Uterus (tissue), 4 donors: Measurements from ENCODE around the gene PSG5. TPM values are rescaled to one million over a fixed set of nuclear protein-coding genes. Genes with fewer than 3 reads are reported as not detected.
"Not testable (repeated sequence)": the region's sequence is repeated elsewhere in the genome, so short reads cannot be mapped to it uniquely, and the experiment has no call there.

Experiments used
- DNase-seq, 2 donors: peaks; one replicate each; pipeline ENCODE4 v3.0.0-alpha.2; 2019 to 2020
- H3K27ac ChIP-seq, 2 donors: fragments of 200-600 bp; sonication (generic); 1 replicate in 1 of 2; 2 replicates in 1 of 2; pipeline ENCODE4 v1.5.1; 2016 to 2018
- H3K27me3 ChIP-seq, 2 donors: fragments of 200-600 bp; sonication (generic); one replicate each; pipeline ENCODE4 v1.5.1; 2018 to 2019; ENCODE audit warnings: control low read depth in 1 of 2
- H3K36me3 ChIP-seq, 2 donors: fragments of 200-600 bp; sonication (generic); one replicate each; pipeline ENCODE4 v1.5.1; 2019; ENCODE audit warnings: control low read depth in 1 of 2
- H3K4me1 ChIP-seq, 2 donors: fragments of 200-600 bp; sonication (generic); one replicate each; pipeline ENCODE4 v1.5.1; 2018 to 2019; ENCODE audit warnings: control low read depth in 1 of 2
- H3K4me3 ChIP-seq, 2 donors: fragments of 200-600 bp; sonication (generic); 1 replicate in 1 of 2; 2 replicates in 1 of 2; pipeline ENCODE4 v1.5.1; 2018 to 2019; ENCODE audit warnings: mild to moderate bottlenecking in 1 of 2
- H3K9me3 ChIP-seq, 2 donors: fragments of 200-600 bp; sonication (generic); one replicate each; pipeline ENCODE4 v1.5.1; 2019; ENCODE audit warnings: control low read depth in 1 of 2
- POLR2A ChIP-seq, 2 donors: fragments of 450-650 bp; IDR thresholded peaks; one replicate each; pipeline ENCODE4 v1.6.1; 2016; ENCODE audit warnings: antibody characterized with exemption in 2 of 2, mild to moderate bottlenecking in 1 of 2, moderate library complexity in 1 of 2
- intact Hi-C: fragments of 100-400 bp; cut with DNase I; formaldehyde crosslinking; loops from one replicate; pipeline ENCODE4 v1.15.1; 2023; ENCODE audit warnings: low total_unique reads
- total RNA-seq, 4 donors: library from RNA; depleted of rRNA in 3 of 4; stranded (reverse); fragments of >200 nt in 3 of 4; gene quantifications; one replicate each; pipeline versions ENCODE4 v1.1.0 to v1.2.4, GENCODE V29; 2014 to 2023
- TF ChIP-seq, protein P1 (sequence below), 4 experiments: fragments of 200-600 bp in 2 of 4; fragments of 450-650 bp in 2 of 4; sonication (generic) in 2 of 4; IDR thresholded peaks; one replicate each; pipeline ENCODE4 v1.5.1; 2016 to 2019; ENCODE audit warnings: antibody characterized with exemption in 4 of 4, mild to moderate bottlenecking in 2 of 4, moderate library complexity in 1 of 4
- donor health status: DM: yes; HTN: yes; CAD: no.

The PSG5 gene
- total RNA-seq, 4 donors from 2014 or later = not detected

DNA sequence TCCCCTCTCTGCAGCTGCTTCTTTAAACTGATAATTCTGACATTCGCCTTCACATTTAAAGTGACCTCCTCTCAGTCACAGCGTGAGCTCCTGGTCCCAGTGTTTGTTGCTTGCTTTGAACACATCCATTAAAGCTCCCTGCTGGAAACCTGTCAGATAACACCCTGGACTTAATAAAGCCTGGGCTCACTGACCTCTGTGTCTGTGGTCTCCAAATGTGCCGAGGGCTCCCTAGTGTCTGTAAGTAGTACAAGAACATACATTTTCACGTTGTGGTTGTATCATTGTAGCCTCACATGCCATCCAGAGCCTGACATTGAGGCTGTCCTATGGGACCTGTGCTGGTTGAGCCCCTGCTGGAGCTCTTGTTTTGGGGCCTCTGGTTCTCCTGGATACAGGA, 21.7 kb upstream of the PSG5 start:
- Histone ChIP-seq H3K27me3 (no peaks in the 10 kb centered on the region), H3K9me3 (no peaks in the 10 kb centered on the region), H3K4me1 (no peaks in the 10 kb centered on the region), H3K36me3 (no peaks in the 10 kb centered on the region), H3K4me3 (no peak overlapping the region), H3K27ac (no peak overlapping the region)
- intact Hi-C loops = no loop called here
- TF ChIP-seq POLR2A (IDR thresholded peaks at IDR 0.05) = no peak
- TF ChIP-seq, protein P1, sequence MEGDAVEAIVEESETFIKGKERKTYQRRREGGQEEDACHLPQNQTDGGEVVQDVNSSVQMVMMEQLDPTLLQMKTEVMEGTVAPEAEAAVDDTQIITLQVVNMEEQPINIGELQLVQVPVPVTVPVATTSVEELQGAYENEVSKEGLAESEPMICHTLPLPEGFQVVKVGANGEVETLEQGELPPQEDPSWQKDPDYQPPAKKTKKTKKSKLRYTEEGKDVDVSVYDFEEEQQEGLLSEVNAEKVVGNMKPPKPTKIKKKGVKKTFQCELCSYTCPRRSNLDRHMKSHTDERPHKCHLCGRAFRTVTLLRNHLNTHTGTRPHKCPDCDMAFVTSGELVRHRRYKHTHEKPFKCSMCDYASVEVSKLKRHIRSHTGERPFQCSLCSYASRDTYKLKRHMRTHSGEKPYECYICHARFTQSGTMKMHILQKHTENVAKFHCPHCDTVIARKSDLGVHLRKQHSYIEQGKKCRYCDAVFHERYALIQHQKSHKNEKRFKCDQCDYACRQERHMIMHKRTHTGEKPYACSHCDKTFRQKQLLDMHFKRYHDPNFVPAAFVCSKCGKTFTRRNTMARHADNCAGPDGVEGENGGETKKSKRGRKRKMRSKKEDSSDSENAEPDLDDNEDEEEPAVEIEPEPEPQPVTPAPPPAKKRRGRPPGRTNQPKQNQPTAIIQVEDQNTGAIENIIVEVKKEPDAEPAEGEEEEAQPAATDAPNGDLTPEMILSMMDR (IDR thresholded peaks at IDR 0.05) = no peak
- DNase-seq = no peak

GRCh38 chr19:43207174-43207573, 20.8 kb upstream of the PSG5 start:
- DNase-seq, H3K4me1 ChIP-seq, intact Hi-C loops: not testable (repeated sequence)

DNA sequence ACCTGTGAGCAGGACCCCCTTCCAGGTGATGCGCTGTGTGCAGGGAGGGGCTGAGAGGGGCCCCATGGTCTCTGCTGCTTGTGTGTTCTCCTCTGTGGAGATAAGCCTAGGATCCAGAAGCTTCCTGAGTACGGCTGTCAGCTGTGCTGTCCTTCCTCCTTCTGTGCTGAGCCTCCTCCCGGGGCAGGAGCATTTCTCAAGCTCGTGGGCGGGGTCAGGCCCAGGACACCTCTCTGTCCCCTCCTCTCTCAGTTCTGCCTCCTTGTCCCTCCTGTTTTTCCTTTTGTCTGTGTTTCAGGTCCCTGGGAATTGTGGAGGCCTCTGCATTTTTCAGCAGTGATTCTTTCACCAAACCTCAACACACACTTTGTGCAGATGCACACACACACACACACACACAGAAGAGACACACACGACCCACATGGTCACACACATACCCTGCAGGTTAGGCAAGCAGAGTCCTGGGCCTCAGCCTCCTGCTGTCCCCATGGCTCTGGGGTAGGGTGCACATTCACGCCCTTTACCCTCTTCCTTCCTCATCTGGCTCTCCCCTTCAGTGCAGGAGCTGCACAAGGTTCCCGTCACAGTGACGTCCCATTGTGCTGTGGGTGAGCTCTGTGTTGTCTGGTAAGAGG, 19.3 kb upstream of the PSG5 start, which contains the start of gene PSG4:
Gene PSG4 (minus strand): TSS at position 168 of the 635 bp plus-strand sequence. CDS start 102 bp downstream, at position 66.
- DNase-seq = not testable (repeated sequence)

More at GRCh38 chr19:43207174-43207573, 20.8 kb upstream of the PSG5 start:
- TF ChIP-seq, protein P1 (IDR thresholded peaks at IDR 0.05) = peak in 1 of 4 experiments; percentile 29
- not testable (repeated sequence) for H3K36me3 ChIP-seq, H3K27me3 ChIP-seq, H3K4me3 ChIP-seq, H3K9me3 ChIP-seq, H3K27ac ChIP-seq

GRCh38 chr19:43203611-43204010, 17.3 kb upstream of the PSG5 start:
- H3K4me3 ChIP-seq, H3K27ac ChIP-seq, H3K36me3 ChIP-seq, H3K27me3 ChIP-seq, H3K9me3 ChIP-seq, DNase-seq, intact Hi-C loops, H3K4me1 ChIP-seq: not testable (repeated sequence)

More for the DNA sequence above, 19.3 kb upstream of the PSG5 start, which contains the start of gene PSG4:
- H3K36me3 ChIP-seq, H3K4me1 ChIP-seq, H3K9me3 ChIP-seq, H3K27me3 ChIP-seq, H3K4me3 ChIP-seq, intact Hi-C loops, H3K27ac ChIP-seq: not testable (repeated sequence)

GRCh38 chr19:43201891-43202290, 15.6 kb upstream of the PSG5 start:
- peak overlapping the region in 1 of 2 donors; percentile 29 for H3K27ac ChIP-seq
- intact Hi-C loops = not testable (repeated sequence)

GRCh38 chr19:43201337-43201801, 15.0 kb upstream of the PSG5 start:
- intact Hi-C loops, H3K27me3 ChIP-seq, H3K4me1 ChIP-seq, H3K36me3 ChIP-seq, DNase-seq, H3K4me3 ChIP-seq, H3K9me3 ChIP-seq: not testable (repeated sequence)
- peak overlapping the region in 1 of 2 donors; percentile 29 for H3K27ac ChIP-seq

More at GRCh38 chr19:43201891-43202290, 15.6 kb upstream of the PSG5 start:
- H3K27me3 ChIP-seq, H3K36me3 ChIP-seq, H3K4me3 ChIP-seq, DNase-seq, H3K4me1 ChIP-seq, H3K9me3 ChIP-seq: not testable (repeated sequence)

GRCh38 chr19:43198686-43199419, 12.5 kb upstream of the PSG5 start:
- H3K9me3 ChIP-seq, H3K4me3 ChIP-seq, H3K27ac ChIP-seq, H3K27me3 ChIP-seq, H3K36me3 ChIP-seq, H3K4me1 ChIP-seq, intact Hi-C loops, DNase-seq: not testable (repeated sequence)
- TF ChIP-seq, protein P1 (IDR thresholded peaks at IDR 0.05) = peak in 1 of 4 experiments; percentile 3

- H3K27me3 ChIP-seq, H3K9me3 ChIP-seq, DNase-seq, H3K4me3 ChIP-seq, H3K27ac ChIP-seq, H3K36me3 ChIP-seq, intact Hi-C loops, H3K4me1 ChIP-seq: not testable (repeated sequence)
Measured at GRCh38 chr19:43197666-43198397, 11.5 kb upstream of the PSG5 start.

- H3K27me3 ChIP-seq, H3K27ac ChIP-seq, H3K9me3 ChIP-seq, intact Hi-C loops, DNase-seq, H3K4me1 ChIP-seq, H3K36me3 ChIP-seq, H3K4me3 ChIP-seq: not testable (repeated sequence)
Measured at GRCh38 chr19:43194397-43194796, 8.1 kb upstream of the PSG5 start.
